ENCODE results near the gene MXD4.

Gene MXD4

DNA sequence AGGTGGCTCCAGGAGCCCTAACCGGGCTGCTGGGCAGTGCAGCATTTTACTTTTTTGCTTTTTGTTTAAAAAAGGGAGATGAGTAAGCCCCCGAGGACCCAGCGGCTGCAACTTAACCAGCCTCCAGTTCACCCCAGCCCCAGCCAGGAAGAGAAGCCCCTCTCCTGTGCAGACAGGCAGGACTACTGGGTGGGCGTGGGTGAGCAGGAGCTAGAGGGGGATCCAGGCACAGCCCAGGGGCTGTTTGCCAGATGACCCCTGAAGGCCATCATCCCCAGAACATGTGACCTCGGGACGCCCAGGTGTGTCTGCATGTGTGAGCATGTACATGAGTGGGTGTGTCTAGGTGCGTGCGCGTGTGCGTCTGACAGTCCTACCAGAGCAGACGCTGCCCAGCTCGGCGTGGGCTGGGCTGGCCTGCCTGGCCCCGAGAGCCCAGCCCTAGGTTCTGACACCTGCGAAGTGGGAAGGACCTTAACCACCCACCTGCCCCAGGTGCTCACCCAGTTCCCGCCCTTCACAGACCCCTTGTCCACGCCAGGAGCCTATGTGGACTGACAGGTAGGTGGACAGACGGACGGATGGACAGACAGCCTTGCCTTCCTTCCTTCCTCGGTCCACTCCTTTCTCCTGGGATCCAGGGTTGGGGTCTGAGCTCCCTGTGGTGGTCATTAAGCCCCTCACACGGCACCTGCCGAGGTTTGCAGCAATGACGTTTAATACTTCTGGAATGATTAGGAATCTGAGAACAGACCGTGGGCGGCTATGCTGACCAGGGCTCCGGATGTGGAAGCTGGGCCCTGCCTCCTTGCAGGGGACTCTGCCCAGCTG lies 12.2 kb downstream of the MXD4 start:
- H3K4me3 ChIP-seq (ENCODE audit: low read length) = no peak overlapping the region
- TF ChIP-seq CTCF (IDR thresholded peaks at IDR 0.05; ENCODE audit: insufficient read depth, low read depth, low read length, missing control alignments) = no peak
- DNase-seq (ENCODE audit: low read depth) = peak; percentile 30

GRCh38 chr4:2248821-2249261 lies 13.1 kb downstream of the MXD4 start:
- no peak for DNase-seq (ENCODE audit: low read depth)
- no peak overlapping the region for H3K4me3 ChIP-seq (ENCODE audit: low read length)
- TF ChIP-seq CTCF (IDR thresholded peaks at IDR 0.05; ENCODE audit: insufficient read depth, low read depth, low read length, missing control alignments) = no peak

DNA sequence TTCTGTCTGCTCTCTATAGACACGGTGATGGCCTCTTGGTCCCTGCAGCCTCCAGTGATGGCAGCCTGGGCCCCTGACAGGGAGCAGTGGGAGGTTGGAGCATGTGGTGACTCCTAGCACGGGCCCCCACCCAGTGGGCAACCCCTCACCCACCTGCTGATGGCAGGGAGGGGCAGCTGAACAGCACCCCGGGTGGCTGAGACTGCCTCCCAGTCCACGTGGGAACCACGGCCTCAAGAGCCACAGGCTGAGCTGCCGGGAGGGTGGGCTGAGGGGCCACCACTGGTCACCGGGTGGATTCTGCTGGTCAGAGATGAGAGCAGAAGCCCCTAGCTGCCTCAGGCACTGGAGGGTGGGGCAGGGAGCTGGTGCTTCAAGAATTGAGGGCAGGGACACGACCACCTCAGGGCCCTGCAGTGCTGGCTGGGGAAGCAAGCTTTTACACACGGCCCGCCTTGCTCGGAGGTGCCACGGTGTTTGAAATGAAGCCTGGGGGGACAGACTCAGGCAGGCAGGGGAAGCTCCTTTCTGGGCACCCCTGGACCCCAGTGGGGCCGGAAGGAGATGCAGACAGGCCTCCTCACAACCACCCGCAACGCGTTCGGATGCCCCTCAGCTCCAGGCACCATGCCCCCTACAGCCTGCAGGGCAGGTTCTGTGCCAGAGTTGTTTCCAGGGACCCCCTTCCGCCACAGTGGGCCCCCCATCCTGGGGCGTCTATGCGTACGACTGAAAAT lies 13.7 kb downstream of the MXD4 start:
- H3K4me3 ChIP-seq (ENCODE audit: low read length) = no peak overlapping the region
- no peak for TF ChIP-seq CTCF (IDR thresholded peaks at IDR 0.05; ENCODE audit: insufficient read depth, low read depth, low read length, missing control alignments)
- DNase-seq (ENCODE audit: low read depth) = no peak

DNA sequence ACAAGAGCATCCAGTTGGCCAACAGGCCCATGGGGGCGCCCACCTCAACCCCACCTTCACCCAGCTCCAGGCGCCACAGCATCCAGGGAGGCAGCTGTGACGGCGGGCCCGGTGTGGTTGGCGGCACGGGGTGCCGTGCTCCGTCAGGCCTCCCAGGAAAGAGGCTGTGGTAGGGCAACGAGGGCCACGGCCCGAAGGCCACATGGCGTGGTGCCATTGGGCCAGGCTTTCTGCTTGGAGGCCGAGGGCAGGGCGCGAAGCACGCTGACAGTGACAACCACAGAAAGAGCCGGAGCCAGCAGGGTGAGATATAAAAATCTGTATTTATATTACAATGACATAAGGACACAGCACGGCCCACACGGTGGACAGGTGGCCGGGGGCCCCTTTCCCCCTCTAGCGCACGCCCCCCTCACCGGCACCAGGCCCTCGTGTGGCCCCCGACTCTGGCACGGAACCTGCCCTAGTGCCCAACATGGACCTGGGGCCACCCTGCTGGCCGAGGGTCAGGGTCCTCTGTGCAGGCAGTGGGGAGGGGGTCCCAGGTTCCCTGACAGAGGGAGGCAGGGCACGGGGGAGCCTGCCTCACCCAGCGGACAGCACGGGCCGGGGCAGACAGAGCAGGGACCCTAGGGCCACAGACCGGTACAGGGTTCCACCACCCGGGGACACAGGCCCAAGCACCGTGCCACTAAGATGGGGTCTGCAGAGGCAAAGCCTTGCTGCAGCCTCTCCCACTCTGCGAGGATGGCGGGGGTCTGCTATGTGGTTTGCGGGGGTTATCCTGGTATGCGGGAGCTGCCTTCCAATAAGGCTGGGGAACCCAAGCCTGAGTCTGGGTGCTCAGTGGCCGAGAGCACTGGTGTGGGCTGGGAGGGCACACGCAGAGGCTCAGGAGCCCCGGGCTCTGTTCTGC lies 14.5 kb downstream of the MXD4 start:
- no peak overlapping the region for H3K4me3 ChIP-seq (ENCODE audit: low read length)
- DNase-seq (ENCODE audit: low read depth) = no peak
- TF ChIP-seq CTCF (IDR thresholded peaks at IDR 0.05; ENCODE audit: insufficient read depth, low read depth, low read length, missing control alignments) = no peak

GRCh38 chr4:2246384-2247127 lies 15.4 kb downstream of the MXD4 start:
- H3K4me3 ChIP-seq (ENCODE audit: low read length) = no peak overlapping the region
- TF ChIP-seq CTCF (IDR thresholded peaks at IDR 0.05; ENCODE audit: insufficient read depth, low read depth, low read length, missing control alignments) = no peak
- no peak for DNase-seq (ENCODE audit: low read depth)

DNA sequence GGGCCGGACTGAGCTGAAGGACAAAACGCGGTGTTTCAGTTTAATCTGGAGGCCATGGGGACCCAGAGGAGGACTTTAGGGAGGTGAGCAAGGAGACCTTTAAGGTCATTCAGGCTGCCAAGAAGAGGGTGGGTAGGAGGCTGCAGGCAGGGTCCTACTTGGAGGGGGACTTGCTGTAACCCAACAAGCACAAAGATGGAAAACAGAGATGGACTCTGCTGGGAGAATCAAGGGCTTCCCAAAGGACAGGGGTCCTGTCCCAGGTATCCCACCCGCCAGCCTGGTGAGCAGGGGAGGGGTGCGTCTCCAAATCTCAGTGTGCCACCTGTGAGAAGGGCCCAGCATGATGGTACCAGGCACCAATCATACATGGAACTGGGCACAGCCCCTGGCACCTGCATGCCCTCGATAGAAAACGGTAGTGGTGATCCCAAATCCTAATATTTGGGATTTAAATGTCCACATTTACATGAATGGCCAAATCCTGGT lies 16.1 kb downstream of the MXD4 start:
- no peak for DNase-seq (ENCODE audit: low read depth)
- no peak for TF ChIP-seq CTCF (IDR thresholded peaks at IDR 0.05; ENCODE audit: insufficient read depth, low read depth, low read length, missing control alignments)
- no peak overlapping the region for H3K4me3 ChIP-seq (ENCODE audit: low read length)

All from epithelial cell of esophagus (primary cell).